Endothelial cell of umbilical vein (primary cell): ENCODE results near the gene METTL25. TPM values are rescaled to one million over a fixed set of nuclear protein-coding genes. Genes with fewer than 3 reads are reported as not detected.

Experiments used
- BruUV-seq: library from RNA; stranded (reverse); fragments of 400-500 nt; replicated peaks from 2 replicates; lab custom pipeline; 2021; lab: Mats Ljungman, UMichigan
- CTCF ChIA-PET: fragments of 300-600, 350-600 bp; sonication (Branson Sonifier 250); formaldehyde crosslinking; loops from one replicate; lab custom pipeline; 2021; ENCODE audit warnings: antibody characterized with exemption, inconsistent platforms; lab: Charles Lee
- POLR2A ChIA-PET: fragments of 300-600, 350-600 bp; sonication (Branson Sonifier 250); formaldehyde crosslinking; loops from one replicate; lab custom pipeline; 2021; ENCODE audit warnings: antibody characterized with exemption, inconsistent platforms; lab: Charles Lee
- DNase-seq: peaks from one replicate; pipeline ENCODE4 v3.0.0-alpha.2; 2011; ENCODE audit warnings: low read depth, low spot score
- FAIRE-seq: peaks from 2 replicates; lab custom pipeline; 2011; peaks lifted over from hg19 to GRCh38; lab: Jason Lieb, UNC
- H2AFZ ChIP-seq: 2 replicates; pipeline ENCODE4 v1.6.0; 2012; ENCODE audit warnings: low read depth, low read length, control low read depth, inconsistent platforms
- H3K27ac ChIP-seq: 2 replicates; pipeline ENCODE4 v1.5.1; 2011; ENCODE audit warnings: low read depth, mild to moderate bottlenecking, control low read depth, low read length, moderate library complexity; ENCODE audit not compliant: insufficient read depth
- H3K27me3 ChIP-seq, 2 experiments: 2 replicates each; pipeline versions ENCODE4 v1.6.0 to v1.6.1; 2011; ENCODE audit warnings: low read length in 2 of 2, mixed read lengths in 1 of 2; ENCODE audit not compliant: control insufficient read depth in 2 of 2, insufficient read depth in 2 of 2
- H3K36me3 ChIP-seq, 2 experiments: 2 replicates in 1 of 2; 3 replicates in 1 of 2; pipeline ENCODE4 v1.5.1; 2011; ENCODE audit warnings: low read length in 2 of 2, mild to moderate bottlenecking in 1 of 2, moderate library complexity in 1 of 2; ENCODE audit not compliant: control insufficient read depth in 2 of 2, insufficient read depth in 2 of 2; ENCODE audit errors: extremely low read depth in 1 of 2
- H3K4me1 ChIP-seq: 3 replicates; pipeline ENCODE4 v1.5.1; 2011; ENCODE audit warnings: mild to moderate bottlenecking, low read length; ENCODE audit not compliant: control insufficient read depth, insufficient read depth; ENCODE audit errors: extremely low read depth
- H3K4me2 ChIP-seq: 2 replicates; pipeline ENCODE4 v1.6.1; 2011; ENCODE audit warnings: low read length, control low read depth, mixed read lengths; ENCODE audit not compliant: insufficient read depth
- H3K4me3 ChIP-seq, 3 experiments: fragments of 200-600 bp in 1 of 3; sonication (generic), shearing (Covaris generic) in 1 of 3; replicated peaks in 1 of 3; 2 replicates each; pipeline ENCODE4 v1.5.1; 2011 to 2016; ENCODE audit warnings: control low read depth in 3 of 3, low read length in 3 of 3, mild to moderate bottlenecking in 2 of 3, inconsistent platforms in 1 of 3, low read depth in 1 of 3, moderate library complexity in 1 of 3; ENCODE audit not compliant: insufficient read depth in 1 of 3
- H3K79me2 ChIP-seq: 2 replicates; pipeline ENCODE4 v1.6.0; 2012; ENCODE audit warnings: low read length, inconsistent platforms; ENCODE audit not compliant: control insufficient read depth, insufficient read depth
- H3K9ac ChIP-seq: replicated peaks from 2 replicates; pipeline ENCODE3; 2011; ENCODE audit warnings: low read length, control low read depth; ENCODE audit not compliant: insufficient read depth; ENCODE audit errors: extremely low read depth
- H3K9me1 ChIP-seq: replicated peaks from 3 replicates; pipeline ENCODE4 v1.6.0; 2011; ENCODE audit warnings: mild to moderate bottlenecking, low read length; ENCODE audit not compliant: control insufficient read depth, insufficient read depth; ENCODE audit errors: extremely low read depth
- H3K9me3 ChIP-seq: replicated peaks from 2 replicates; pipeline ENCODE4 v1.5.1; 2012; ENCODE audit warnings: low read length, inconsistent platforms; ENCODE audit not compliant: control insufficient read depth, insufficient read depth
- H4K20me1 ChIP-seq: replicated peaks from 2 replicates; pipeline ENCODE3; 2011; ENCODE audit warnings: mild to moderate bottlenecking, low read length; ENCODE audit not compliant: control insufficient read depth, insufficient read depth; ENCODE audit errors: extremely low read depth
- EZH2 ChIP-seq: IDR thresholded peaks from 2 replicates; pipeline ENCODE4 v1.6.1; 2012; ENCODE audit warnings: borderline replicate concordance, low read depth, mild to moderate bottlenecking, moderate library complexity, low read length, inconsistent platforms; ENCODE audit not compliant: severe bottlenecking
- FOS ChIP-seq: IDR thresholded peaks from 2 replicates; pipeline ENCODE4 v1.6.1; 2011; ENCODE audit warnings: mild to moderate bottlenecking, low read length, moderate library complexity, borderline replicate concordance; ENCODE audit not compliant: insufficient read depth
- GATA2 ChIP-seq: IDR thresholded peaks from 2 replicates; pipeline ENCODE4 v1.7.0; 2011; ENCODE audit warnings: low read depth, mild to moderate bottlenecking, moderate library complexity, mixed read lengths, low read length; ENCODE audit not compliant: insufficient read length, insufficient read depth
- JUN ChIP-seq: IDR thresholded peaks from 2 replicates; pipeline ENCODE4 v1.6.1; 2011; ENCODE audit warnings: borderline replicate concordance, low read depth; ENCODE audit not compliant: insufficient read length, insufficient read depth
- MYC ChIP-seq: IDR thresholded peaks from one replicate; pipeline ENCODE4 v1.6.1; 2011; ENCODE audit warnings: mild to moderate bottlenecking, low read depth, low read length
- POLR2A ChIP-seq: IDR thresholded peaks from 2 replicates; pipeline ENCODE4 v1.6.1; 2012; ENCODE audit warnings: low read depth, mild to moderate bottlenecking, control low read depth, low read length
- POLR2AphosphoS5 ChIP-seq: IDR thresholded peaks from 2 replicates; pipeline ENCODE4 v1.6.1; 2012; ENCODE audit warnings: low read depth, mild to moderate bottlenecking, control low read depth, low read length, moderate library complexity; ENCODE audit not compliant: insufficient read depth
- dilution Hi-C: fragments of 300-500 bp; cut with MboI; formaldehyde crosslinking; loops from one replicate; pipeline ENCODE4 v1.15.0; 2019; ENCODE audit warnings: low sequenced_read_pairs; ENCODE audit not compliant: extremely low pct_ligation_motif_present
- intact Hi-C: fragments of 100-400 bp; cut with micrococcal nuclease; formaldehyde crosslinking; loops from one replicate; pipeline ENCODE4 v1.10.0; 2022
- polyA plus RNA-seq, 4 experiments: library from polyadenylated mRNA; depleted of rRNA in 3 of 4; stranded (reverse) in 3 of 4; unstranded in 1 of 4; fragments of >200 nt; gene quantifications; 2 replicates each; pipeline versions ENCODE4 v1.2.1 to v1.2.3, GENCODE V29; 2011 to 2012; ENCODE audit warnings: missing spikeins in 1 of 4
- total RNA-seq: library from RNA; stranded (reverse); gene quantifications from 2 replicates; pipeline ENCODE4 v1.2.3, GENCODE V29; 2021
- TF ChIP-seq, protein P1 (sequence below): IDR thresholded peaks from 2 replicates; pipeline ENCODE4 v1.6.1; 2011; ENCODE audit not compliant: insufficient read depth, insufficient read length
- TF ChIP-seq, protein P2 (sequence below), 2 donors: IDR thresholded peaks; 1 replicate in 1 of 2; 2 replicates in 1 of 2; pipeline ENCODE4 v1.5.1; 2011; ENCODE audit warnings: low read length in 2 of 2, mild to moderate bottlenecking in 2 of 2, moderate library complexity in 2 of 2, control low read depth in 1 of 2, inconsistent platforms in 1 of 2, low read depth in 1 of 2; ENCODE audit not compliant: insufficient read depth in 1 of 2; ENCODE audit errors: extremely low read depth in 1 of 2

METTL25 gene
- total and polyA plus RNA-seq, 2 donors (not counting 3 experiments of a cell fraction or from before 2014, with no cell fraction given): 6.5 to 8.5 TPM

DNA sequence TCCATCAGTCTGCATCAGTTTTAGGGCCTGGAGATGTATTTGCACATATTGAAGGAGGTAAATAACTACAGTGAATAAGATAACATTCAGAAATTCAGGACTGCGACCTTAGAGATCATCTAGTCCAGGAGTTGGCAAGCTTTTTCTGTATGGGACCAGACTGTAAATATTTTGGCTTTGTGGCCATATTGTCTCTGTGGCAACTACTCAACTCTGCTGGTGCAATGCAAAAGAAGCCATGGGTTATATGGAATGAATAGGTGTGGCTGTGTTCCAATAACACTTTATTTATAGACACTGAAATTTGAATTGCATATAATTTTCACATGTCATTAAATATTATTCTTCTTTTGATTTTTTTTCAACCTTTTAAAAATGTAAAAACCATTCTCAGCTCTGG, 156.6 kb downstream of the METTL25 start:
- H3K9ac ChIP-seq: no peak overlapping the region
- H3K9me1 ChIP-seq: peaks cover 3% of the 10 kb centered on the region
- BruUV-seq: no TSS peak
- intact Hi-C loops (no loop called here), dilution Hi-C loops (no loop called here)
- H3K4me2 ChIP-seq: no peak overlapping the region
- H4K20me1 ChIP-seq: no peaks in the 10 kb centered on the region
- no peak overlapping the region for H3K27ac ChIP-seq
- H3K4me1 ChIP-seq: no peaks in the 10 kb centered on the region
- CTCF ChIA-PET: interaction anchor here (0.9 kb wide), 1 partner anchor 10 kb away, joined by 3 read pairs; no protein-coding TSS in a partner anchor
- FAIRE-seq (no peak), DNase-seq (no peak)
- H3K27me3 ChIP-seq: no peaks in the 10 kb centered on the region
- no peak for TF ChIP-seq EZH2
- no peak for TF ChIP-seq FOS
- TF ChIP-seq POLR2AphosphoS5: no peak
- TF ChIP-seq, protein P1, sequence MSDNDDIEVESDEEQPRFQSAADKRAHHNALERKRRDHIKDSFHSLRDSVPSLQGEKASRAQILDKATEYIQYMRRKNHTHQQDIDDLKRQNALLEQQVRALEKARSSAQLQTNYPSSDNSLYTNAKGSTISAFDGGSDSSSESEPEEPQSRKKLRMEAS: no peak
- no peak for TF ChIP-seq MYC
- no peak for TF ChIP-seq JUN
- TF ChIP-seq GATA2: no peak
- H2AFZ ChIP-seq: no peak overlapping the region
- H3K36me3 ChIP-seq: no peaks in the 10 kb centered on the region
- no peaks in the 10 kb centered on the region for H3K9me3 ChIP-seq
- POLR2A ChIA-PET: no interaction called here
- H3K79me2 ChIP-seq: no peaks in the 10 kb centered on the region
- H3K4me3 ChIP-seq: no peak overlapping the region

DNA sequence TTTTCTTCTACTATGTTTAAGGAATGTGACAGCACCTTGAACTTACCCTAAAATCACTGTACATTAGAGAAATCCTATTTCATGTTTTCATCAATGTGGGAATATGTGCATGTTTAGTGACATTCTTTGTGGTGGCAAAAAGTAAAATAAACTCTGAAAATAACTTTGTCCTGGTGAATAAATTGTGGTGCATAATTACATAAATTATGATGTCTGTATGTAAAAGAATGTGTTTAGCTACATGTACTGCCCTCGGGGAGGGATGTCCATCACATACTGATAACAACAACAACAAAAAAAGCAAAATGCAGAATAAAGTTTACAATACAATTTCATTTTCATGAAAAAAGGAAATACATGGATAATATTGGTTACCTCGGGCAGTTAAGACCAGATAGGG, 157.3 kb downstream of the METTL25 start:
- dilution Hi-C loops (no loop called here), intact Hi-C loops (no loop called here)
- Histone ChIP-seq H2AFZ (no peak overlapping the region), H3K4me2 (no peak overlapping the region), H3K27me3 (no peaks in the 10 kb centered on the region), H3K9me3 (no peaks in the 10 kb centered on the region), H3K36me3 (no peaks in the 10 kb centered on the region), H3K79me2 (no peaks in the 10 kb centered on the region), H3K27ac (no peak overlapping the region), H3K4me1 (no peaks in the 10 kb centered on the region), H3K4me3 (no peak overlapping the region), H3K9me1 (peaks cover 3% of the 10 kb centered on the region), H3K9ac (no peak overlapping the region), H4K20me1 (no peaks in the 10 kb centered on the region)
- CTCF ChIA-PET: interaction anchor here (0.9 to 1.5 kb wide), 3 partner anchors 9 to 13 kb away, joined by 3 to 4 read pairs (median 3); no protein-coding TSS in a partner anchor
- DNase-seq: no peak
- no peak for TF ChIP-seq POLR2AphosphoS5
- TF ChIP-seq, protein P1: no peak
- no peak for TF ChIP-seq FOS
- no peak for TF ChIP-seq GATA2
- no peak for TF ChIP-seq POLR2A
- TF ChIP-seq, protein P2, sequence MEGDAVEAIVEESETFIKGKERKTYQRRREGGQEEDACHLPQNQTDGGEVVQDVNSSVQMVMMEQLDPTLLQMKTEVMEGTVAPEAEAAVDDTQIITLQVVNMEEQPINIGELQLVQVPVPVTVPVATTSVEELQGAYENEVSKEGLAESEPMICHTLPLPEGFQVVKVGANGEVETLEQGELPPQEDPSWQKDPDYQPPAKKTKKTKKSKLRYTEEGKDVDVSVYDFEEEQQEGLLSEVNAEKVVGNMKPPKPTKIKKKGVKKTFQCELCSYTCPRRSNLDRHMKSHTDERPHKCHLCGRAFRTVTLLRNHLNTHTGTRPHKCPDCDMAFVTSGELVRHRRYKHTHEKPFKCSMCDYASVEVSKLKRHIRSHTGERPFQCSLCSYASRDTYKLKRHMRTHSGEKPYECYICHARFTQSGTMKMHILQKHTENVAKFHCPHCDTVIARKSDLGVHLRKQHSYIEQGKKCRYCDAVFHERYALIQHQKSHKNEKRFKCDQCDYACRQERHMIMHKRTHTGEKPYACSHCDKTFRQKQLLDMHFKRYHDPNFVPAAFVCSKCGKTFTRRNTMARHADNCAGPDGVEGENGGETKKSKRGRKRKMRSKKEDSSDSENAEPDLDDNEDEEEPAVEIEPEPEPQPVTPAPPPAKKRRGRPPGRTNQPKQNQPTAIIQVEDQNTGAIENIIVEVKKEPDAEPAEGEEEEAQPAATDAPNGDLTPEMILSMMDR (IDR thresholded peaks at IDR 0.05; ENCODE audit: extremely low read depth in 1 of 2, insufficient read depth in 1 of 2, low read depth in 1 of 2, low read length in 2 of 2): no peak
- no peak for TF ChIP-seq MYC
- TF ChIP-seq JUN: no peak
- no peak for TF ChIP-seq EZH2
- no TSS peak for BruUV-seq
- POLR2A ChIA-PET: no interaction called here
- no peak for FAIRE-seq
